ENCODE results near the gene PLG. TPM values are rescaled to one million over a fixed set of nuclear protein-coding genes. Genes with fewer than 3 reads are reported as not detected.
"Not testable (repeated sequence)": the region's sequence is repeated elsewhere in the genome, so short reads cannot be mapped to it uniquely, and the experiment has no call there.

The PLG gene
- total RNA-seq, 1 donor from 2014 or later, result 0.40 TPM

DNA sequence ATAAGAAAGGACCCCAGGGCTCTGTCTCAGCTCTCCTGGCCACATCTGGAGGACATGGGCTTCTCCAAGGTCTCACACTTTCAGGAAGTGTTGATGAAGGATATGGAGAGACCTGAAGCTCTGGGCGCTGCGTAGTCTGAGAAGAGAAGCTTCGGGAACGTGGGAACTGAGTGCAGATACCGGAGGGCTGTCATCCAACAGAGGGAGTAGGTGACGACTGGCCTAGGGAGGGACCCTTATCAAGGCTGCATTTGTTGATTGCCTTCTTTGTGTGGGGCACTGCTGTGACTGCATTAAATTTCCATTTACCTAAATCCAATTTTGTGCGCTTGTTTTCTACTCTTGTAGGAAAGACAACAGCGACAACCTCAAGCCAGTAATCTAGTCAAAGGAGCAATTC lies 63.4 kb downstream of the PLG start:
- DNase-seq (no peak), ATAC-seq (ENCODE audit: poor library complexity) (no peak)
- intact Hi-C loops (cut with DNase I), result no loop called here

DNA sequence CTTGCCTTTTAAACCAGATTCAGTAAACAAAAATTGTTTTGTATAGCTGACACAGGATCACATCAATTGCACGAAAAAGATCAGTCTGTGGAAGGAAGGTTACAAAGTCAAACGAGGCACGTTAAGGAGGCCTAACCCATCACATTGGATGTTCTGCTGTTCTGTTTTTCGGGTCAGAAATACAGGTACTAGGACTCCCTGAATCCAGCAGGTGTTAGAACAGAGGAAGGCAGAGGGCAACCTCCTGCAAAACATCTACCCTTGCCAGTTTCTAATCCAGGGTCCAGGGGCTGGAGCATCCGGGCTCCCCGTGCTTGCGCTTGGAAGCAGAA lies 64.6 kb downstream of the PLG start:
- ATAC-seq (ENCODE audit: poor library complexity) (no peak), DNase-seq (no peak)
- intact Hi-C loops (cut with DNase I), result no loop called here

GRCh38 chr6:160766989-160767646 lies 65.1 kb downstream of the PLG start:
- DNase-seq (peak; percentile 68), ATAC-seq (ENCODE audit: poor library complexity) (peak; percentile 89)
- intact Hi-C loops (cut with DNase I), result no loop called here

GRCh38 chr6:160767647-160768019 lies 65.6 kb downstream of the PLG start:
- no peak for ATAC-seq (ENCODE audit: poor library complexity)
- intact Hi-C loops (cut with DNase I), result no loop called here
- DNase-seq, result no peak

- no peak for ATAC-seq (ENCODE audit: poor library complexity)
- intact Hi-C loops (cut with DNase I), result no loop called here
- DNase-seq, result no peak
These were observed 66.1 kb downstream of the PLG start for GRCh38 chr6:160768101-160768500.

GRCh38 chr6:160774399-160774798 lies 72.4 kb downstream of the PLG start:
- ATAC-seq (ENCODE audit: poor library complexity) (no peak), DNase-seq (no peak)
- intact Hi-C loops (cut with DNase I), result no loop called here

GRCh38 chr6:160775792-160776580 lies 73.9 kb downstream of the PLG start:
- no peak for ATAC-seq (ENCODE audit: poor library complexity)
- DNase-seq, result no peak
- intact Hi-C loops (cut with DNase I), result no loop called here

DNA sequence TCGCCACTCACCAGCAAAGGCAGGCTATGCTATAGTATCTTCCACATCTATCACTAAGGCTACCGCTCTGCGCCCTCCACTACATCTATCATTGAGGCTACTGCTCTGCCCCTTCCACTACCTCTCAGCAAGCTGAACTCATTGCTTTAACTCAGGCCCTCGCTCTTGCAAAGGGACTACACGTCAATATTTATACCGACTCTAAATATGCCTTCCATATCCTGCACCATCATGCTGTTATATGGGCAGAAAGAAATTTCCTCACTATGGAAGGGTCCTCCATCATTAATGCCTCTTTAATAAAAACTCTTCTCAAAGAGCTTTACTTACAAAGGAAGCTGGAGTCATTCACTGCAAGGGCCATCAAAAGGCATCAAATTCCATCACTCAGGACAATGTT lies 77.1 kb downstream of the PLG start:
- intact Hi-C loops (cut with DNase I); DNase-seq; ATAC-seq (ENCODE audit: poor library complexity): not testable (repeated sequence)

DNA sequence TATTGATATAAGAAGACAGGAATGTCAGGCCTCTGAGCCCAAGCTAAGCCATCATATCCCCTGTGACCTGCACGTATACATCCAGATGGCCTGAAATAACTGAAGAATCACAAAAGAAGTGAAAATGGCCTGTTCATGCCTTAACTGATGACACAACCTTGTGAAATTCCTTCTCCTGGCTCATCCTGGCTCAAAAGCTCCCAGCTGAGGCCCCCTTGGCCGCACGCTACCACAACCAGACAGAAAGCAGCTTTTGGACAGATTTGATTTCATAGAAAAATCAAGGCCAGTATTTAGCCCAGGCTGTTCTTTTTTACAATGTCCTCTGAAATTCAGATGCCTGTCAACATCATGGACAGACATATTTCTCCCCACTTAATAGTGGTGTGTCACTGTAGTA lies 78.6 kb downstream of the PLG start:
- DNase-seq; ATAC-seq (ENCODE audit: poor library complexity); intact Hi-C loops (cut with DNase I): not testable (repeated sequence)

DNA sequence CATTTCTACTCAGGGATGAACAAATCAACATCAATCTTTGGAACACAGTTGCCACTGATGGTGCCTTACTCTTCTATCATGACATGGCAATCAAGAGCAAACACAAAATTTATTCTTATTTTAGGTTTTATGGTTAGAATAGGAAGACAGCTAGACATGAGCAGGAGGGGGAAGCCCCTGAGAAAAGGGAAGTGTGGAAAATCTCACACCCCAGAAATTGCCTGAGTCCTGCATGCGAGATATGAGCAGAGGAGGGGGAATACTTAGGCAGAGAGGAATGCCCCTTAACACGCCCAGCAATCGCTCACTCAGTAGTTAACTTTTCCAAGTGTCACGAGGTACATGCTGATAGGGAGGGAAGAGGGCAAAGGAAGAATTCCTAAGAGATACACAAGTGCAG lies 79.3 kb downstream of the PLG start:
- DNase-seq (no peak), ATAC-seq (ENCODE audit: poor library complexity) (no peak)
- intact Hi-C loops (cut with DNase I), result no loop called here

- DNase-seq (no peak), ATAC-seq (ENCODE audit: poor library complexity) (no peak)
- intact Hi-C loops (cut with DNase I), result no loop called here
These were observed 80.2 kb downstream of the PLG start for GRCh38 chr6:160782228-160782627.

DNA sequence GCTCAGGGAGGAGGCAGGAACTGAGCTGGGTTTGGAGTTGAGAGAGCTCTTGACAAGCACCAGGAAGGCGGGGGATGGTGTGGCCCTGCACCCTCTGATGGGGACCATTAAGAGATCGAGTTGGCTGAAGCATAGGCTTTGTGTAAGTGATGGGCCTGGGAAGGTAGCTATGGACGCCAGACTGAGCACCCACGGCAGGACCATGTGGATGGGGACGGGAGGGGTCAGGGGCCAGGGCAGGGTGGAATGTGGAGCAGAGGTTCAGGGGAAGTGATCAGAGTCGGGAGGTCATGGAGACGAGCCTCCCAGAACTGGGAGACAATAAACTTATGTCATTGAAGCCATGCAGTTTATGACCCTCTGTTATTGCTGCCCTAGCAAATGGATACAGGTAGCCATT lies 81.7 kb downstream of the PLG start:
- no peak for DNase-seq
- intact Hi-C loops (cut with DNase I), result no loop called here
- ATAC-seq (ENCODE audit: poor library complexity), result no peak

DNA sequence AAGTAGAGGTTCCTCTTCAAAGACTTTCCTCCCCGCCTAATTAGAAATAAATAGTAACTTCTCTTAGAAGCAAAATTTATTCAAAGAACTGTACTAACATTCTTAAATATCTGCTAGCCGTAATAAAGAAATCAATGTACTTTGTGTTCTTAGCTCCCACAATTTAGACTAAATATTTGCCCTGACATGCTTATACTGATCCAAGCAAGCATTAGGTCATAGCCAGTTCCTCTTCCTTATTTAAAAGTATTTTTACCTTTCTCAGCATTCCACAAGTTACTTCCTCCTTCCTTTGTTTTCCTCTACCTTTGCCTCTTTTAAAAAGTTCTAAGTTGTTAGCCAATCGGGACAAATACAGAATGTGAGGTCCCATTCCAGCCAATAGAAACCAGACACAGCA lies 86.1 kb downstream of the PLG start:
- DNase-seq; intact Hi-C loops (cut with DNase I); ATAC-seq (ENCODE audit: poor library complexity): not testable (repeated sequence)

DNA sequence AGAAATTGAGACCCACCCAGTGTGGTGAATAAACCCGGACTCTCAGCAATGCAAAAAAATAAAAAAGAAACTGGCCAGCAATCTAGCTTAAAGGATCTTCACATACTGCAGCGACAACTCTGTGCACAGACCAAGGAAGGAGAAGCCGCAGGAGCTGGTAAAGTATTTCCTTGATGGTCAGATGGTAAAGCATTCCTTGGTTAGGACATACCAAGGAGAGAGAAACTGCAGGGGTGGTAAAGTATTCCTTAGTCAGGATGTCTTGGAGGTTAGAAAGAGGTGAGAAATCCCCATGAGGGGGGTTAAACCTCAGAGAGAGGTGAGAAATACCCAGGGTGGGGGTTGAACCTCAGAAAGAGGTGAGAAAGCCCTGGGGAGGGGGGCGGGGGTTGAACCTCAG lies 86.8 kb downstream of the PLG start:
- no peak for ATAC-seq (ENCODE audit: poor library complexity)
- no peak for DNase-seq
- intact Hi-C loops (cut with DNase I), result no loop called here

GRCh38 chr6:160789263-160790027 lies 87.4 kb downstream of the PLG start:
- ATAC-seq (ENCODE audit: poor library complexity) (no peak), DNase-seq (no peak)
- intact Hi-C loops (cut with DNase I), result no loop called here

- no peak for DNase-seq
- intact Hi-C loops (cut with DNase I), result no loop called here
- no peak for ATAC-seq (ENCODE audit: poor library complexity)
These were observed 88.2 kb downstream of the PLG start for GRCh38 chr6:160790028-160790792.

GRCh38 chr6:160791459-160791858 lies 89.4 kb downstream of the PLG start:
- no peak for ATAC-seq (ENCODE audit: poor library complexity)
- DNase-seq, result no peak
- intact Hi-C loops (cut with DNase I), result no loop called here

DNA sequence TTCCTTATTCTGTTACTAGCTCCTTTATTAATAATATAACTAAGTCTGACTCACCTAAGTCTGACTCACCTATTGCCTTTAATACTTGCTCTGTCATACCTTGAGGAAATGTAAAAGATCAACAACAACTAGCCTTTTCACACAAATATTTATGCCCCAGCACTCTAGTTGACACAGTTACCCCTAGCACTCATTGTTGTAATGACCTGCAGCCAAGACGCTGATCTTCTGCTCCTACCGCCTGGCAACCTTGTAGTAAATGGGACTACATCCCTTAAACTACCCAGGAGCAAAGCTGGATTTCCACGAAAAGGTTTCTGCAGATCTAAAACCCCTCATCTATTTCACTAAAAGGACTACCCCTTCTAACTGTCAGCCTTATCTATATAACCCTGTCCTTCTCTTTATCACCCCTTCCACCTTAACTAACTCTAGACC lies 90.0 kb downstream of the PLG start:
- DNase-seq (no peak), ATAC-seq (ENCODE audit: poor library complexity) (no peak)
- intact Hi-C loops (cut with DNase I), result no loop called here

DNA sequence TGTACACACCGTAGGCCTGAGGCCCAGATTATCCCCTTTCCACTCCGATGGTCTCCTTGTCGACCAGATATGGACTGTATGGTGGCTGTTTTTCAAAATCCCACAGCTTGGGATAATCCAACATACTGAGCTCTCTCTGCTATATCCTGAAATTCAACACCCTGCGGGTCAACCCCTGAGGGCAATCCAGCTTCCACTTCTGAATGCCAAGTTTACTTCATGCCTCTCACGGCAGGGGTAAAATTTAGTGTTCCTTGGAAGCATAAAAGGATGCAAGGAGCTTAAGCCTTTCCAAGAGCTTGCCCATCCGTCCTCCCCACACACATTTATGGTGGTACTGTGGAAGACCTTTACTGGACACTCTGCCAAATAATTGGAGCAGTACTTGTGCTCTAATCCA lies 90.7 kb downstream of the PLG start:
- intact Hi-C loops (cut with DNase I), result no loop called here
- no peak for ATAC-seq (ENCODE audit: poor library complexity)
- DNase-seq, result no peak

All from Right ventricle myocardium superior (tissue), 1 donor.